NT2/D1 (cell line): ENCODE data around the gene CLDND1.

Experiments used
- SUZ12 ChIP-seq: IDR thresholded peaks from 2 replicates; pipeline ENCODE4 v1.6.1; 2011; ENCODE audit not compliant: insufficient read length, insufficient read depth; ENCODE audit errors: extremely low read depth
- YY1 ChIP-seq: IDR thresholded peaks from 2 replicates; pipeline ENCODE4 v1.6.1; 2011; ENCODE audit not compliant: insufficient read length, insufficient read depth
- ZNF274 ChIP-seq: IDR thresholded peaks from 2 replicates; pipeline ENCODE4 v1.6.1; 2011; ENCODE audit warnings: mild to moderate bottlenecking, low read depth, low read length

GRCh38 chr3:98550833-98551232 lies 28.1 kb upstream of the CLDND1 start:
- TF ChIP-seq SUZ12 (no peak), YY1 (no peak), ZNF274 (no peak)
